HUES6 (cell line): ENCODE results near the gene ELANE.

ENCODE experiments used
- H3K27ac ChIP-seq: 2 replicates; pipeline ENCODE4 v1.7.0; 2013; ENCODE audit warnings: low read depth, mild to moderate bottlenecking, low read length, inconsistent platforms
- H3K27me3 ChIP-seq: 2 replicates; pipeline ENCODE4 v1.6.1; 2013; ENCODE audit warnings: low read length; ENCODE audit not compliant: control insufficient read depth, insufficient read depth
- H3K36me3 ChIP-seq: 2 replicates; pipeline ENCODE4 v1.6.1; 2013; ENCODE audit warnings: low read length; ENCODE audit not compliant: control insufficient read depth, insufficient read depth
- H3K4me1 ChIP-seq: 2 replicates; pipeline ENCODE4 v1.6.1; 2013; ENCODE audit warnings: low read length; ENCODE audit not compliant: control insufficient read depth, insufficient read depth
- H3K4me3 ChIP-seq: 2 replicates; pipeline ENCODE4 v1.5.1; 2013; ENCODE audit warnings: low read depth, low read length
- H3K9ac ChIP-seq: one replicate; pipeline ENCODE4 v1.6.1; 2013; ENCODE audit warnings: mild to moderate bottlenecking, low read length
- H3K9me3 ChIP-seq: 2 replicates; pipeline ENCODE4 v1.6.1; 2013; ENCODE audit warnings: low read depth, low read length; ENCODE audit not compliant: control insufficient read depth, insufficient read depth

The ELANE gene

DNA sequence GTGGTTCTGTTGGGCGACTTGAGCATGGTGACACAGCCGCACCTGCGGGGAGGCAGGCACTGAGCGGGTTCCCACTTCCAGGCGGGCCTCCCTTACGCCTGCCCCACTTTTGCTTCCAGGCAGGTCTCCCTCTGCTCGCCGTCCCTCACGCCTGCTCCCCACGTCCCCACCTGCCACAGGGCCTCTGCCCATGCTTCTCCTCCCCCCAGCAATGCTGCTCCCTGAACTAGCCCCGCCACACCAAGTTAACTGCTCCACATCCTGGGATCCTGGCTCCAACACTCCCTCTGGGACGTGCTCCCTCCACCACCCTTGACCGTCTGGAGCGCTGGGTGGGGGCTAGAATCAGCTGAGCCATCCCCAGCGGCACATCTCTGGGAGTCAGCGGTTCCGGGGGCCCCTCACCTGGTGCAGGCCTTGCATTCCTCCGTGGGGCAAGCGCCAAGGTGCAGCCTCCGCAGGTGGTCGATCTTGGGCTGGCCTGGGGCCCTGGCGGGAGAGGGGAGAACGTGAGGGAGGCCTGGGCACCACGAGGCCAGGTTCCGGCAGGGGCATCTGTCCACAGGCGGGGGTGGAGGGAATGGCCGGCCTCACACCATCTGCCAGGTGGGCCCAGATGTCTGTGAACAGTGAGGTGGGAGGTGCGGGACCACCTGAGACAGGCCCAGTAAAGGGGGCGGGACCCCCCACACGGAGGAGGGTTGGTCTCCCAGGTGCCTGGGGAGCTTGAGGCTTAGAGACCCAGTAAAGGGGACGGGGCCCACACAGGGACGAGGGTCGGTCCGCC, 16.5 kb downstream of the ELANE start:
- Histone ChIP-seq H3K4me3 (no peak overlapping the region), H3K36me3 (peaks cover 30% of the 10 kb centered on the region), H3K27me3 (no peaks in the 10 kb centered on the region), H3K4me1 (peaks cover 35% of the 10 kb centered on the region), H3K9me3 (no peaks in the 10 kb centered on the region), H3K9ac (no peak overlapping the region), H3K27ac (no peak overlapping the region)

GRCh38 chr19:869245-870177, 17.4 kb downstream of the ELANE start:
- Histone ChIP-seq H3K4me3 (no peak overlapping the region), H3K9ac (no peak overlapping the region), H3K4me1 (peaks cover 35% of the 10 kb centered on the region), H3K27me3 (no peaks in the 10 kb centered on the region), H3K9me3 (no peaks in the 10 kb centered on the region), H3K36me3 (peaks cover 35% of the 10 kb centered on the region), H3K27ac (no peak overlapping the region)

DNA sequence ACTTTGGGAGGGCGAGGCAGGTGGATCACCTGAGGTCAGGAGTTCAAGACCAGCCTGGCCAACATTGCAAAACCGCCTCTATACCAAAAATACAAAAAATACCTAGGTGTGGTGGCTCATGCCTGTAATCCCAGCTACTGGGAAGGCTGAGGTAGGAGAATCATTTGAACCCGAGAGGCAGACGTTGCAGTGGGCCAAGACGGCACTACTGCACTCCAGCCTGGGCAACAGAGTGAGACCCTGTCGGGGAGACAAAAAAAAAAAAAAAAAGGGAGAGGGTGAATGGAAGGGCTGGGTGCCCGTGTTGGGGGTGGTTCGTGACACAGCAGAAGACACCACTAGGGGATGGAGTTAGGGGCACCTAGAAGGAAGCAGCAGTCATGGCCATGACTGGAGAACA, 18.2 kb downstream of the ELANE start:
- Histone ChIP-seq H3K9me3 (no peaks in the 10 kb centered on the region), H3K9ac (no peak overlapping the region), H3K27ac (no peak overlapping the region), H3K4me1 (peaks cover 35% of the 10 kb centered on the region), H3K36me3 (peaks cover 40% of the 10 kb centered on the region), H3K27me3 (no peaks in the 10 kb centered on the region), H3K4me3 (no peak overlapping the region)

DNA sequence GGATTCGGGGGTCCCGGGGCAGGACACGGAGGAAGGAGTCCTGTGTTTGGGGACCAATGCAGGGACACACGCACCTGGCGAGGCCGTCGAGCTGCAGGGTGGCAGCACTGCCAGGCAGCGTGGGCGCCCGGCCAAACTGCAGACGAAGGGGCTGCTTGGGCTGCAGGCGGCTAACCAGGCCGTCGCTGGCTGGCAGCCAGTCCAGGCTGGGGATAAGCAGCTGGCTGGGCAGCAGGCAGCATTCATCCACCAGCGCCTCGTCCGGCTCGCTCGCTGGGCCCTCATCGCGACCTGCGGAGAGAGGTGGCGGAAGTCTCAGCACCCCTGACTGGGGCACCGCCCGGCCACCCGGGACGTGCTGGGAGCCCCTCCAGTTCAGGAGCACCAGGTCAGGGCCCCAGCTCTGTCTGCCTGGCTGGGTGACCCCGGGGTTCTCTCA, 18.9 kb downstream of the ELANE start:
- no peaks in the 10 kb centered on the region for H3K9me3 ChIP-seq
- no peaks in the 10 kb centered on the region for H3K27me3 ChIP-seq
- H3K36me3 ChIP-seq, result peaks cover 44% of the 10 kb centered on the region
- H3K4me3 ChIP-seq, result no peak overlapping the region
- H3K4me1 ChIP-seq, result peaks cover 35% of the 10 kb centered on the region
- H3K9ac ChIP-seq, result no peak overlapping the region
- no peak overlapping the region for H3K27ac ChIP-seq

- Histone ChIP-seq H3K36me3 (peaks cover 50% of the 10 kb centered on the region), H3K9me3 (no peaks in the 10 kb centered on the region), H3K9ac (no peak overlapping the region)
Measured at GRCh38 chr19:871446-872265, 19.6 kb downstream of the ELANE start.

DNA sequence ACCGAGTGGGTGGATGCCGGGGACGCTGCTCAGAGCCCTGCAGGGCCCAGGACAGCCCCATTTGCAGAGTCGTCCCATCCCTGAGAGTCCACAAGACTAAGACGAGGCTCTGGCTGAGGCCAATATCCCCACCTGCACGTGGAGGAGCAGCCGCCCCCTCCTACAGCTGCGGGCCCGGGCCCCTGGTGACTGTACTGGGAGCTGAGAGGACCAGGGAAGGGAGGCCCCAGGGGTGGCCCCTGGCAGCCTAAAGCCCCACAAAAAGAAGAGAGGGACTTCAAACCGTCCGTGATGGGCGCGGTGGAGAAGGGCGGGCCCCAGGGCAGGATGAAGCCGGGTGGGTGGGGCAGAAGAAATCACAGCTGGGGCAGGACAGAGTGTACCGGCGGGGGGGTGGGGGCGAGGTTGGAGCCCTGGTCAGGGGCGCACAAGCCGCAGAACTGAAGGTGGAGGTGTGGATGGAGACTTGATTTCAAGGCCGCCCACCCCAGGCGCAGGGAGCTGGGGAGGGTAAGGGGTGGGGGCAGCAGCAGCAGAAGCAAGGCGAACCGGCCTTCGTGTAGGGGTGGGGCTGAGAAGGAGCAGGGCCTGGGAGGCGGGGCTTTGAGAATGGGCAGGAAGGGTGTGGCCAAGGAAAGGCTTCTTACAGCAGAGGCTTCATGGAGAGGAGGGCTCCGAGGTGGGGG, 20.3 kb downstream of the ELANE start:
- H3K9me3 ChIP-seq, result no peaks in the 10 kb centered on the region
- peaks cover 29% of the 10 kb centered on the region for H3K4me1 ChIP-seq
- H3K27me3 ChIP-seq, result no peaks in the 10 kb centered on the region
- H3K4me3 ChIP-seq, result peak overlapping the region; percentile 27
- H3K9ac ChIP-seq, result no peak overlapping the region
- peaks cover 56% of the 10 kb centered on the region for H3K36me3 ChIP-seq
- no peak overlapping the region for H3K27ac ChIP-seq

More at GRCh38 chr19:871446-872265, 19.6 kb downstream of the ELANE start:
- Histone ChIP-seq H3K27me3 (no peaks in the 10 kb centered on the region), H3K4me1 (peaks cover 35% of the 10 kb centered on the region), H3K27ac (no peak overlapping the region), H3K4me3 (peak overlapping the region; percentile 27)

GRCh38 chr19:873084-873483, 21.0 kb downstream of the ELANE start:
- Histone ChIP-seq H3K36me3 (peaks cover 50% of the 10 kb centered on the region), H3K9me3 (no peaks in the 10 kb centered on the region), H3K4me3 (no peak overlapping the region), H3K4me1 (peaks cover 22% of the 10 kb centered on the region; the same call in 1 of the 2 replicates), H3K27me3 (no peaks in the 10 kb centered on the region), H3K27ac (no peak overlapping the region), H3K9ac (no peak overlapping the region)

- no peak overlapping the region for H3K9ac ChIP-seq
- no peaks in the 10 kb centered on the region for H3K27me3 ChIP-seq
- H3K4me1 ChIP-seq, result peaks cover 18% of the 10 kb centered on the region; the same call in 1 of the 2 replicates
- H3K36me3 ChIP-seq, result peaks cover 45% of the 10 kb centered on the region
- no peaks in the 10 kb centered on the region for H3K9me3 ChIP-seq
- H3K27ac ChIP-seq, result no peak overlapping the region
- H3K4me3 ChIP-seq, result no peak overlapping the region
Measured at GRCh38 chr19:873561-874041, 21.5 kb downstream of the ELANE start.

- Histone ChIP-seq H3K27me3 (no peaks in the 10 kb centered on the region), H3K36me3 (peaks cover 40% of the 10 kb centered on the region), H3K9me3 (no peaks in the 10 kb centered on the region), H3K9ac (no peak overlapping the region), H3K27ac (no peak overlapping the region), H3K4me3 (no peak overlapping the region), H3K4me1 (peaks cover 9% of the 10 kb centered on the region; the same call in 1 of the 2 replicates)
Measured at GRCh38 chr19:875265-875879, 23.3 kb downstream of the ELANE start.

DNA sequence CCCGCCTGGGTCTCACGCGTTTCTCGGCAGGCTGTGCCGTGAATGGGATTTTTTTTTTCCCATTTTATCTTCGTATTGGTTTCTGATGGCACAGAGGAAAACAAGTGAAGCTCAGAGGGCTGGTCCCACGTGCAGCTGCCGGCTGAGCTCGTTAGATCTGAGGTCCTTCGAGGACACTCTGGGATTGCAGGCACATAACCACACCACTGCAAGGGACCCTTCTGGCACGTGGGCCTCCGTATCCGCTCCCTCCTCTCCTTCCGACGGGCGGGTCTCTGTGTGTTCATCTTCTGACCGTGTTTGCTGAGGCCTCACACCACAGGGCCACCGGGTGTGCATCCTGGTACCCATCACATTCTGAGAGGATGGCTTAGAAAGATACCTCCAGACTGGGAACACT, 24.0 kb downstream of the ELANE start:
- Histone ChIP-seq H3K27ac (no peak overlapping the region), H3K9ac (no peak overlapping the region)

More for the DNA sequence above, 24.0 kb downstream of the ELANE start:
- Histone ChIP-seq H3K36me3 (peaks cover 39% of the 10 kb centered on the region), H3K4me1 (peaks cover 9% of the 10 kb centered on the region; the same call in 1 of the 2 replicates), H3K27me3 (no peaks in the 10 kb centered on the region), H3K9me3 (no peaks in the 10 kb centered on the region), H3K4me3 (no peak overlapping the region)
